ENCODE data around the gene HOXB9. TPM values are rescaled to one million over a fixed set of nuclear protein-coding genes. Genes with fewer than 3 reads are reported as not detected.

The HOXB9 gene
- total RNA-seq, 1 experiment from 2014 or later = 0.24 TPM

DNA sequence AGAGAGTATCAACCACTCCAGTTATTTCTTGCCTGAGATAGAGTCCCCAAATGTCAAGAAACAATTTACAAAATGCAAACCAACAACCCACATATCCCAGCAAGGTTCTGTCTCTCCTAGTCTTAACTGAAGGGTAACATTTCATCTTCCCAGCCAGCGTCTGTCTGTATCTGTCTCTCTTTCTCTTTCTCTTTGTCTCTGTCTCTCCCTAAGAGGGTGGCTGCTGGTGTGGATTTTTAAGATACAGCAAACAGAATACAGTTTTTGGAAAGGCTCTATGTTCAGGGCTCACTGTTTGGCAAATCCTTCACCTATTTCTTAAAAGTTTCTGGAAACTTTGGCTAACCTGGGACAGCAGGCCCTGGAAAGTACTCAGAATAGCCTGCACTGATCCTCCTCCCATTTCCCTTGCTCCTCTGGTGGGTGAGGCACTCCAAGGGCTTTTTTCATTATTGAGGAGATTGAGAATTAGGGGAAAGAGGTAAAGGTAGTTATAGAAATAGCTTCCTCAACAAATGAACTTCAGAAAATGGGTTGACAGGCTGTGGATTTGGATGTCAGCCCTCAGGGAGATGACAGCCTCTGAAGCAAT, 54.2 kb downstream of the HOXB9 start (continued):
- TF ChIP-seq IRF2 (CRISPR knock-in tag; IDR thresholded peaks at IDR 0.05; ENCODE audit: borderline replicate concordance, low read depth) = no peak

Small RNA genes lying within 50 kb of the gene (microRNA-seq; reads per million reads assigned to microRNA genes)
- gene MIR196A1 (ENCODE audit: borderline number of aligned reads) = not detected

Other genes starting within 250 kb of the HOXB9 start
- 0.30 to 0.57 TPM in 2 of 3 replicates, not detected in the other for gene SKAP1, start 196.1 kb downstream of the HOXB9 start, total RNA-seq (2021)
- 0.41 to 0.63 TPM (median 0.55 TPM) in 3 replicates for gene HOXB1, start 95.3 kb downstream of the HOXB9 start, total RNA-seq (2021)
- gene HOXB2, start 81.2 kb downstream of the HOXB9 start, total RNA-seq (2021) = 1.3 to 3.7 TPM (median 2.0 TPM) in 3 replicates
- 0.04 TPM in 1 of 3 replicates, not detected in the others for gene HOXB4, start 48.0 kb downstream of the HOXB9 start, total RNA-seq (2021)
- gene HOXB3, start 36.1 kb downstream of the HOXB9 start, total RNA-seq (2021) = 0.09 to 0.30 TPM (median 0.11 TPM) in 3 replicates
- gene HOXB5, start 32.6 kb downstream of the HOXB9 start, total RNA-seq (2021) = not detected in 3 replicates
- 0.11 TPM in 1 of 3 replicates, not detected in the others for gene HOXB6, start 21.4 kb downstream of the HOXB9 start, total RNA-seq (2021)
- gene HOXB7, start 15.3 kb downstream of the HOXB9 start, total RNA-seq (2021) = 0.14 TPM in 1 of 3 replicates, not detected in the others
- not detected in 3 replicates for gene HOXB8, start 11.1 kb downstream of the HOXB9 start, total RNA-seq (2021)
- 35.2 to 60.8 TPM (median 37.9 TPM) in 3 replicates for gene PRAC1, start 96.2 kb upstream of the HOXB9 start, total RNA-seq (2021)
- gene PRAC2, start 96.8 kb upstream of the HOXB9 start, total RNA-seq (2021) = 8.0 to 22.3 TPM (median 9.2 TPM) in 3 replicates
- 1.6 to 2.8 TPM (median 1.7 TPM) in 3 replicates for gene HOXB13, start 102.4 kb upstream of the HOXB9 start, total RNA-seq (2021)
- gene TTLL6, start 190.9 kb upstream of the HOXB9 start, total RNA-seq (2021) = 3.4 to 7.0 TPM (median 4.6 TPM) in 3 replicates
- gene CALCOCO2, start 204.7 kb upstream of the HOXB9 start, total RNA-seq (2021) = 27.0 to 32.6 TPM (median 31.2 TPM) in 3 replicates

All from WTC11 (cell line).